Vagina (tissue), 2 donors: ENCODE data around the gene GOLGA1.

Experiments used
- POLR2A ChIP-seq, 2 donors: fragments of 450-650 bp; IDR thresholded peaks; one replicate each; pipeline ENCODE4 v1.6.1; 2017; ENCODE audit warnings: antibody characterized with exemption in 2 of 2, mild to moderate bottlenecking in 2 of 2, moderate library complexity in 2 of 2
- TF ChIP-seq, protein P1 (sequence below), 3 experiments: fragments of 450-650 bp in 2 of 3; fragments of 200-600 bp in 1 of 3; sonication (generic) in 1 of 3; IDR thresholded peaks; one replicate each; pipeline ENCODE4 v1.5.1; 2017 to 2019; ENCODE audit warnings: antibody characterized with exemption in 3 of 3, mild to moderate bottlenecking in 2 of 3, moderate library complexity in 2 of 3

- TF ChIP-seq POLR2A (IDR thresholded peaks at IDR 0.05) = no peak
- TF ChIP-seq, protein P1, sequence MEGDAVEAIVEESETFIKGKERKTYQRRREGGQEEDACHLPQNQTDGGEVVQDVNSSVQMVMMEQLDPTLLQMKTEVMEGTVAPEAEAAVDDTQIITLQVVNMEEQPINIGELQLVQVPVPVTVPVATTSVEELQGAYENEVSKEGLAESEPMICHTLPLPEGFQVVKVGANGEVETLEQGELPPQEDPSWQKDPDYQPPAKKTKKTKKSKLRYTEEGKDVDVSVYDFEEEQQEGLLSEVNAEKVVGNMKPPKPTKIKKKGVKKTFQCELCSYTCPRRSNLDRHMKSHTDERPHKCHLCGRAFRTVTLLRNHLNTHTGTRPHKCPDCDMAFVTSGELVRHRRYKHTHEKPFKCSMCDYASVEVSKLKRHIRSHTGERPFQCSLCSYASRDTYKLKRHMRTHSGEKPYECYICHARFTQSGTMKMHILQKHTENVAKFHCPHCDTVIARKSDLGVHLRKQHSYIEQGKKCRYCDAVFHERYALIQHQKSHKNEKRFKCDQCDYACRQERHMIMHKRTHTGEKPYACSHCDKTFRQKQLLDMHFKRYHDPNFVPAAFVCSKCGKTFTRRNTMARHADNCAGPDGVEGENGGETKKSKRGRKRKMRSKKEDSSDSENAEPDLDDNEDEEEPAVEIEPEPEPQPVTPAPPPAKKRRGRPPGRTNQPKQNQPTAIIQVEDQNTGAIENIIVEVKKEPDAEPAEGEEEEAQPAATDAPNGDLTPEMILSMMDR (IDR thresholded peaks at IDR 0.05) = no peak
Observed at GRCh38 chr9:124871156-124871561, 69.7 kb downstream of the GOLGA1 start.
